ENCODE data around the gene UGP2. TPM values are rescaled to one million over a fixed set of nuclear protein-coding genes. Genes with fewer than 3 reads are reported as not detected.

The UGP2 gene
- total RNA-seq, 4 donors from 2014 or later: 163 to 247 (median 198) TPM

GRCh38 chr2:63870679-63871078 lies 29.0 kb downstream of the UGP2 start:
- H3K27ac ChIP-seq (replicated peaks in 1 of 4): peak overlapping the region in 2 of 4 donors; percentile 58 to 74
- peaks cover 0 to 10% (median 3%) of the 10 kb centered on the region in 4 donors for H3K36me3 ChIP-seq
- WGBS: 96% methylated on average over 4 of the region's 4 CpGs
- H3K9me3 ChIP-seq: no peaks in the 10 kb centered on the region
- peaks cover 48 to 72% (median 53%) of the 10 kb centered on the region in 4 donors for H3K4me1 ChIP-seq
- intact Hi-C loops (cut with DNase I): no loop called here
- no peak for TF ChIP-seq POLR2AphosphoS5 (IDR thresholded peaks at IDR 0.05)
- no peak for TF ChIP-seq EP300 (IDR thresholded peaks at IDR 0.05)
- DNase-seq (ENCODE audit: extremely low spot score): no peak
- no peaks in the 10 kb centered on the region for H3K27me3 ChIP-seq
- H3K4me3 ChIP-seq: no peak overlapping the region

- intact Hi-C loops (cut with DNase I): no loop called here
- Histone ChIP-seq H3K36me3 (peaks cover 0 to 10% (median 3%) of the 10 kb centered on the region in 4 donors), H3K27me3 (no peaks in the 10 kb centered on the region), H3K4me1 (peaks cover 54 to 78% (median 64%) of the 10 kb centered on the region in 4 donors), H3K27ac (replicated peaks in 1 of 4) (peak overlapping the region; percentile 47 to 74 (median 54)), H3K4me3 (no peak overlapping the region), H3K9me3 (no peaks in the 10 kb centered on the region)
- DNase-seq (ENCODE audit: extremely low spot score): no peak
- 43% methylated on average over 4 of the region's 4 CpGs for WGBS
- no peak for TF ChIP-seq POLR2AphosphoS5 (IDR thresholded peaks at IDR 0.05)
- no peak for TF ChIP-seq POLR2A (IDR thresholded peaks at IDR 0.05; ENCODE audit: low read depth)
- TF ChIP-seq EP300 (IDR thresholded peaks at IDR 0.05): no peak
- no peak for TF ChIP-seq CTCF (IDR thresholded peaks at IDR 0.05)
Measured at GRCh38 chr2:63871864-63872263, 30.2 kb downstream of the UGP2 start.

- TF ChIP-seq CTCF (IDR thresholded peaks at IDR 0.05) (no peak), POLR2A (IDR thresholded peaks at IDR 0.05; ENCODE audit: low read depth) (no peak), POLR2AphosphoS5 (IDR thresholded peaks at IDR 0.05) (peak; percentile 68 to 90), EP300 (IDR thresholded peaks at IDR 0.05) (peak; percentile 42)
- Histone ChIP-seq H3K27me3 (no peaks in the 10 kb centered on the region), H3K4me3 (no peak overlapping the region), H3K4me1 (peaks cover 54 to 76% (median 64%) of the 10 kb centered on the region in 4 donors), H3K27ac (replicated peaks in 1 of 4) (peak overlapping the region; percentile 47 to 74 (median 54)), H3K36me3 (peaks cover 0 to 10% (median 3%) of the 10 kb centered on the region in 4 donors), H3K9me3 (no peaks in the 10 kb centered on the region)
- intact Hi-C loops (cut with DNase I): no loop called here
- no peak for DNase-seq (ENCODE audit: extremely low spot score)
- 58% methylated on average over 6 of the region's 6 CpGs for WGBS
Measured at GRCh38 chr2:63872571-63873328, 31.1 kb downstream of the UGP2 start.

- peak overlapping the region; percentile 64 to 81 (median 74) for H3K27ac ChIP-seq (replicated peaks in 1 of 4)
- H3K4me1 ChIP-seq: peaks cover 54 to 72% (median 64%) of the 10 kb centered on the region in 4 donors
- H3K4me3 ChIP-seq: no peak overlapping the region
Measured at GRCh38 chr2:63874204-63875130, 32.8 kb downstream of the UGP2 start.

More at GRCh38 chr2:63874204-63875130, 32.8 kb downstream of the UGP2 start:
- intact Hi-C loops (cut with DNase I): no loop called here
- no peak for DNase-seq (ENCODE audit: extremely low spot score)
- Histone ChIP-seq H3K36me3 (peaks cover 0 to 15% (median 6%) of the 10 kb centered on the region in 4 donors), H3K9me3 (no peaks in the 10 kb centered on the region), H3K27me3 (no peaks in the 10 kb centered on the region)
- TF ChIP-seq EP300 (IDR thresholded peaks at IDR 0.05): no peak
- TF ChIP-seq POLR2A (IDR thresholded peaks at IDR 0.05; ENCODE audit: low read depth): no peak
- no peak for TF ChIP-seq POLR2AphosphoS5 (IDR thresholded peaks at IDR 0.05)
- no peak for TF ChIP-seq CTCF (IDR thresholded peaks at IDR 0.05)
- 91% methylated on average over 5 of the region's 5 CpGs for WGBS
